GM12873 (cell line): ENCODE measurements around the gene SMIM1.

Source experiments
- TF ChIP-seq, protein P1 (sequence below): IDR thresholded peaks from 2 replicates; pipeline ENCODE4 v1.5.1; 2012; ENCODE audit warnings: low read depth, mild to moderate bottlenecking, moderate library complexity, low read length, control low read depth; ENCODE audit not compliant: insufficient read depth; ENCODE audit errors: missing control alignments

SMIM1 gene

GRCh38 chr1:3787745-3788605, 15.4 kb downstream of the SMIM1 start:
- TF ChIP-seq, protein P1, sequence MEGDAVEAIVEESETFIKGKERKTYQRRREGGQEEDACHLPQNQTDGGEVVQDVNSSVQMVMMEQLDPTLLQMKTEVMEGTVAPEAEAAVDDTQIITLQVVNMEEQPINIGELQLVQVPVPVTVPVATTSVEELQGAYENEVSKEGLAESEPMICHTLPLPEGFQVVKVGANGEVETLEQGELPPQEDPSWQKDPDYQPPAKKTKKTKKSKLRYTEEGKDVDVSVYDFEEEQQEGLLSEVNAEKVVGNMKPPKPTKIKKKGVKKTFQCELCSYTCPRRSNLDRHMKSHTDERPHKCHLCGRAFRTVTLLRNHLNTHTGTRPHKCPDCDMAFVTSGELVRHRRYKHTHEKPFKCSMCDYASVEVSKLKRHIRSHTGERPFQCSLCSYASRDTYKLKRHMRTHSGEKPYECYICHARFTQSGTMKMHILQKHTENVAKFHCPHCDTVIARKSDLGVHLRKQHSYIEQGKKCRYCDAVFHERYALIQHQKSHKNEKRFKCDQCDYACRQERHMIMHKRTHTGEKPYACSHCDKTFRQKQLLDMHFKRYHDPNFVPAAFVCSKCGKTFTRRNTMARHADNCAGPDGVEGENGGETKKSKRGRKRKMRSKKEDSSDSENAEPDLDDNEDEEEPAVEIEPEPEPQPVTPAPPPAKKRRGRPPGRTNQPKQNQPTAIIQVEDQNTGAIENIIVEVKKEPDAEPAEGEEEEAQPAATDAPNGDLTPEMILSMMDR, result no peak

GRCh38 chr1:3788756-3789420, 16.3 kb downstream of the SMIM1 start:
- TF ChIP-seq, protein P1, result no peak

GRCh38 chr1:3789421-3790300, 17.1 kb downstream of the SMIM1 start:
- TF ChIP-seq, protein P1, result no peak

DNA sequence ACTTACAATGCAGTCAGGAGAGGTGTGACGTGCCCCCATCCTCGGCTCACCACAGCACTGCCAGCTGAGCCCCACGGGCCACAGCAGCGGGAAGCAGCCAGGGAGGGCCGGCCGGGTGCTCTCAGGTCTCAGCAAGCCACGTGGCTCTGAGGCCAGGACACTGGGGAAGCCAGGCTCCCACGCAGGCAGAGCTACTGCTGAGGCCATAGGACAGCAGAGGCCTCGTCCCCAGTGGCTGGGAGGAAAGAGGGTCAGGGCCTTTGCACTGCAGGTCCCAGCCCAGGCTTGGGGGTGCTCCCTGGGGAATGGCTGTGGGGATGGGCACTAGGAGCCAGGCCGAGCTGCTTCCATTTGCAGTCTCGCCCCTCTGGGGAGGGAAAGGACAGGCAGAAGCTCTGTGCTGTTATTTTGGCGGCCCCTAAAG, 18.0 kb downstream of the SMIM1 start:
- TF ChIP-seq, protein P1, result no peak

GRCh38 chr1:3790952-3791351, 18.4 kb downstream of the SMIM1 start:
- TF ChIP-seq, protein P1, result no peak

- TF ChIP-seq, protein P1, result no peak
These were observed 23.1 kb downstream of the SMIM1 start for GRCh38 chr1:3795453-3796214.
